LNCAP (cell line): ENCODE results near the gene STOX2.

Experiments
- CTCF ChIP-seq: fragments of 450-650 bp; IDR thresholded peaks from 2 replicates; pipeline ENCODE4 v1.5.1; 2017; ENCODE audit warnings: mild to moderate bottlenecking

STOX2 gene

GRCh38 chr4:183960962-183961541, 55.9 kb downstream of the STOX2 start:
- TF ChIP-seq CTCF: no peak

- TF ChIP-seq CTCF: no peak
These were observed 56.7 kb downstream of the STOX2 start for GRCh38 chr4:183961795-183962194.

- TF ChIP-seq CTCF: no peak
These were observed 57.3 kb downstream of the STOX2 start for GRCh38 chr4:183962419-183962818.

GRCh38 chr4:183966371-183966770, 61.3 kb downstream of the STOX2 start:
- TF ChIP-seq CTCF: no peak

GRCh38 chr4:183967266-183967665, 62.2 kb downstream of the STOX2 start:
- TF ChIP-seq CTCF: no peak

- no peak for TF ChIP-seq CTCF
These were observed 63.4 kb downstream of the STOX2 start for GRCh38 chr4:183968502-183968901.

- TF ChIP-seq CTCF: no peak
These were observed 63.8 kb downstream of the STOX2 start for GRCh38 chr4:183968931-183969330.

- no peak for TF ChIP-seq CTCF
These were observed 64.5 kb downstream of the STOX2 start for GRCh38 chr4:183969596-183969995.
